Spleen (tissue), 7 donors: ENCODE results near the gene DUS4L.

Source experiments
- CTCF ChIP-seq, 11 experiments: fragments of 200-600 bp in 7 of 11; fragments of 450-650 bp in 4 of 11; sonication (generic) in 4 of 11; IDR thresholded peaks in 8 of 11; conservative IDR thresholded peaks in 3 of 11; 1 replicate in 7 of 11; 2 replicates in 4 of 11; pipeline versions ENCODE4 v1.4.0 to v1.8.0; 2016 to 2021; ENCODE audit warnings: antibody characterized with exemption in 11 of 11, inconsistent platforms in 4 of 11, mild to moderate bottlenecking in 1 of 11
- POLR2A ChIP-seq, 3 donors: fragments of 450-650 bp; IDR thresholded peaks; one replicate each; pipeline ENCODE4 v1.5.1; 2017; ENCODE audit warnings: antibody characterized with exemption in 3 of 3, mild to moderate bottlenecking in 1 of 3
- donor health status: DM: no; HTN: no; CAD: no; lungs with moderate emphysema.
- donor health status: DM: no; HTN: no; CAD: no.
- donor health status: DM: no; HTN: no; CAD: no.

DNA sequence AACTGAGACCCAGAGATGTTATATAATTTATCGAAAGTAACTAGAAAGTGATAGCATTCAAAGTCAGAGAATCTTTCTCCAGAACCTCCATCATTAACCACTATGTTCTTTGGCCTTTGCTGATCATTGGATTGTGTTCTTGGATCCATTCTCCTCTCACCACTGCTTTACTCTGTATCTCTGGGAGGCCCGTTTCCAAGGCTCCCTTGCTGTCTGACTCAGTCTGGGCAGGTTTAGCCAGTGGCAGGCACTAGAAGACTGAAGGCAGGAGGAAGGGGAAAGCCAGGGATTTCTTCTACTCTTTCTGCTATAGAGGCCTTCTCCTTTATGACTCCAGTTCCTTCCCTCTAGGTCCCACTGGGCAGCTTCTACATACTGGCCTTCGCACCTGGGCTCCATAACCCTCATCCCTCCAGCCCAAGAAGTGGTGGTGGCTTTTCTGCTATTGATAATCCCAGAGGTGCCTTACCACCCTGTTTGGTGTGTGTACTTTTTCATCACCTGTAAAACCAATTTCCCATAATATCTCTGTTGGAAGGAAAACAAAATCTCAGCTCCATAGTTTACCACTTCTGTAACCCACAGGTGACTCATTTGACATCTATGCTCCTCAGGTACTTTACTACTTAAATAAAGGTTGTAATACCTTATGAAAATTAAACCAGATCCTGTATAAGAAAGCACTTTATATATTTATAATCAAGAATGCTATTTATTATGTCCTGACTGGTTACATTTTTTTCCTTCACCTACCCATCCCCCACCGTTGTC is 52.3 kb downstream of the DUS4L start:
- TF ChIP-seq CTCF (IDR thresholded peaks at IDR 0.05 in 8 of 11, conservative IDR thresholded peaks at IDR 0.05 in 3 of 11) (no peak), POLR2A (IDR thresholded peaks at IDR 0.05) (no peak)
